Tibial nerve (tissue), 4 donors: ENCODE data around the gene ERN1. TPM values are rescaled to one million over a fixed set of nuclear protein-coding genes. Genes with fewer than 3 reads are reported as not detected.
A peak's percentile ranks its signal among the peaks of the same experiment; 100 is the strongest.

Source experiments
- DNase-seq, 2 donors: peaks; one replicate each; pipeline ENCODE4 v3.0.0-alpha.2; 2019; ENCODE audit warnings: low spot score in 2 of 2
- H3K27ac ChIP-seq, 4 donors: fragments of 200-600 bp; sonication (generic) in 3 of 4; one replicate each; pipeline ENCODE4 v1.5.1; 2017 to 2019; ENCODE audit warnings: mild to moderate bottlenecking in 1 of 4
- H3K27me3 ChIP-seq, 2 donors: fragments of 200-600 bp; sonication (generic) in 1 of 2; one replicate each; pipeline versions ENCODE4 v1.5.1 to v1.6.0; 2017 to 2019
- H3K36me3 ChIP-seq, 3 donors: fragments of 200-600 bp; sonication (generic); one replicate each; pipeline ENCODE4 v1.5.1; 2018 to 2019
- H3K4me1 ChIP-seq, 4 donors: fragments of 200-600 bp; sonication (generic) in 3 of 4; one replicate each; pipeline ENCODE4 v1.5.1; 2017 to 2019
- H3K4me3 ChIP-seq, 4 donors: fragments of 200-600 bp; sonication (generic) in 3 of 4; one replicate each; pipeline ENCODE4 v1.5.1; 2017 to 2019; ENCODE audit warnings: mild to moderate bottlenecking in 1 of 4, moderate library complexity in 1 of 4
- H3K9me3 ChIP-seq, 4 donors: fragments of 200-600 bp; sonication (generic) in 3 of 4; one replicate each; pipeline ENCODE4 v1.5.1; 2017 to 2019
- CTCF ChIP-seq, 5 experiments: fragments of 200-600 bp in 3 of 5; fragments of 450-650 bp in 2 of 5; sonication (generic) in 3 of 5; IDR thresholded peaks; one replicate each; pipeline ENCODE4 v1.5.1; 2016 to 2019; ENCODE audit warnings: antibody characterized with exemption in 5 of 5, mild to moderate bottlenecking in 3 of 5, moderate library complexity in 2 of 5
- EP300 ChIP-seq, 2 donors: sonication (generic); formaldehyde crosslinking; IDR thresholded peaks; one replicate each; pipeline ENCODE4 v1.6.1; 2017; ENCODE audit warnings: antibody characterized with exemption in 2 of 2, mild to moderate bottlenecking in 1 of 2
- POLR2A ChIP-seq, 2 donors: fragments of 450-650 bp; IDR thresholded peaks; one replicate each; pipeline ENCODE4 v1.6.1; 2017; ENCODE audit warnings: antibody characterized with exemption in 2 of 2, mild to moderate bottlenecking in 2 of 2, moderate library complexity in 2 of 2
- WGBS, 2 donors: methylation state at CpG; one replicate each; pipeline ENCODE4 v1.1.5; 2018; 5-methylcytosine and 5-hydroxymethylcytosine counted together
- total RNA-seq, 4 donors: library from RNA; depleted of rRNA; stranded (reverse); fragments of >200 nt; gene quantifications; one replicate each; pipeline ENCODE4 v1.1.0, GENCODE V29; 2016

Gene ERN1
- total RNA-seq, 4 donors from 2014 or later, result 8.7 to 17.7 (median 13.5) TPM

DNA sequence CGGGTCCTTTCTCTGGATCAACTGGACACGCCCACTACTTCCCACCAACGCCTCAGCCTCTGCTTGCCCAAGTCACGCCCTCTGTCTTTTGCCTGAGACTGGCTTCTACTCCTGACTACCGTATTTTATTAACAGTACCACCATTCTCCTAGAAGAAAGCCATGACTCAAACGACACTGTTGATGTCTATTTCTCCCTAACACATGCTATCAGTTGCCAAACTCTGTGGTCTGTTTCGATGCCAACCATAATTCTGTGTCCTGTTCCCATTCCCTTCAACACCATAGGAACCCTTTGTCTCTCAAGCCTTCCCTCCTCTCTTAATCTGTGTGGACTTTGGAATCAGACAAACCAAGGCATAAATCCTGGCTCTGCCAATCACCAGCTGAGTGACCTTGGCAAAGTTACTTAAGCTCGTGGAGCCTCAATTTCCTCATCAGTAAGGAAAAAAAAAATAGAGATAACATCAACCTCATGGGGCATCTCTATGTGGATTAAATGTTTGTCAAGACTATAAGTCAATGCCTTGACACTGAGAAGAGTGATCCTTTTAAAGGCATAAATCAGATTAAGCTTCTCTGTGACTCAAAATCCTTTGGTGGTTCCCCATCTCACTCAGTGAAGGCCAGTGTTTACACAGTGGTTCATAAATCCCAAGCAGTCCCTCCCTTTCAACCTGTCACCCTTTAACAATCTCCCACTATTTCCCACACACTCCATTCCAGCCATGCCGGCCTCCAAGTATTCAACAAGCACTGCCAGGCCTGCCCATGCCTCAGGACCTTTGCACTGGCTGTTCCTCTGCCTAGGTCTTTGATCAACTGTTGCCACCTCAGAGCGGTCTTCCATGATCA, 45.6 kb downstream of the ERN1 start:
- H3K27ac ChIP-seq, result peak overlapping the region in 1 of 4 donors; percentile 58
- peaks cover 0 to 3% (median 0%) of the 10 kb centered on the region in 3 donors for H3K36me3 ChIP-seq
- DNase-seq, result no peak
- H3K4me3 ChIP-seq, result no peak overlapping the region
- no peaks in the 10 kb centered on the region for H3K9me3 ChIP-seq
- 35 to 38% methylated on average over 10 of the region's 10 CpGs for WGBS, 2 donors
- no peak for TF ChIP-seq EP300 (IDR thresholded peaks at IDR 0.05)
- TF ChIP-seq CTCF (IDR thresholded peaks at IDR 0.05), result no peak
- TF ChIP-seq POLR2A (IDR thresholded peaks at IDR 0.05), result no peak
- H3K4me1 ChIP-seq, result peaks cover 0 to 37% (median 16%) of the 10 kb centered on the region in 4 donors
- H3K27me3 ChIP-seq, result no peaks in the 10 kb centered on the region

DNA sequence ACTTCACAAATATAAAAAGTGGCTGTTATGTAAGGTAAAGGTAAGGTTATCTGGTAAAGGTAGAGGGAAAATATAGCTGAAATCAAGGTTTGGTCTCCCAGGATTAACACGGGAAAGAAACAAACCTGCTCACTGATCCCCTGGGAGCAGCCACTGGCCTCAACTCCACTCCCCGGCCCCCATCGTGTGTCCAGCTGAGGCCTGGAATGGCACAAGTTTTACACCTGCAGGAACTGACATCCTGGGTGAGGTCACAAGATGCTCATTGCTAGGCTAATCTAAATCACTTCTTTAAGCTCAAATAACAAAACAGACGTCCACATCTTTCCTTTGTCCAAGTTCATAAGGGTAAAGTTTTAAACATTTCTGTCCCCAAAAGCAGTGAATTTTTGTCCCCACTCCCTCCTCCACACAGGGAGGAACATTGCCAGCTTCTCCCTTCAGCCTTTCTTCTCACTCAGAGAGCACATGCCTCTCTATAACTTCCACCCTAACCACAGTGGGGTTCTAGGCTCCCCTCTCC, 46.3 kb downstream of the ERN1 start:
- Histone ChIP-seq H3K27ac (peak overlapping the region in 1 of 4 donors; percentile 58), H3K9me3 (no peaks in the 10 kb centered on the region), H3K27me3 (no peaks in the 10 kb centered on the region), H3K36me3 (peaks cover 0 to 10% (median 0%) of the 10 kb centered on the region in 3 donors), H3K4me1 (peaks cover 0 to 37% (median 16%) of the 10 kb centered on the region in 4 donors), H3K4me3 (no peak overlapping the region)
- no peak for DNase-seq
- no peak for TF ChIP-seq POLR2A (IDR thresholded peaks at IDR 0.05)
- no peak for TF ChIP-seq CTCF (IDR thresholded peaks at IDR 0.05)
- no peak for TF ChIP-seq EP300 (IDR thresholded peaks at IDR 0.05)
- WGBS, 2 donors, result 61% methylated on average over 4 of the region's 4 CpGs

- Histone ChIP-seq H3K9me3 (no peaks in the 10 kb centered on the region), H3K4me1 (peaks cover 0 to 37% (median 16%) of the 10 kb centered on the region in 4 donors), H3K36me3 (peaks cover 0 to 15% (median 0%) of the 10 kb centered on the region in 3 donors), H3K27ac (no peak overlapping the region), H3K27me3 (no peaks in the 10 kb centered on the region), H3K4me3 (no peak overlapping the region)
- WGBS, 2 donors, result 77 to 84% methylated on average over 3 of the region's 3 CpGs
- no peak for DNase-seq
- TF ChIP-seq CTCF (IDR thresholded peaks at IDR 0.05) (no peak), POLR2A (IDR thresholded peaks at IDR 0.05) (no peak), EP300 (IDR thresholded peaks at IDR 0.05) (no peak)
These were observed 46.9 kb downstream of the ERN1 start for GRCh38 chr17:64083093-64083492.

DNA sequence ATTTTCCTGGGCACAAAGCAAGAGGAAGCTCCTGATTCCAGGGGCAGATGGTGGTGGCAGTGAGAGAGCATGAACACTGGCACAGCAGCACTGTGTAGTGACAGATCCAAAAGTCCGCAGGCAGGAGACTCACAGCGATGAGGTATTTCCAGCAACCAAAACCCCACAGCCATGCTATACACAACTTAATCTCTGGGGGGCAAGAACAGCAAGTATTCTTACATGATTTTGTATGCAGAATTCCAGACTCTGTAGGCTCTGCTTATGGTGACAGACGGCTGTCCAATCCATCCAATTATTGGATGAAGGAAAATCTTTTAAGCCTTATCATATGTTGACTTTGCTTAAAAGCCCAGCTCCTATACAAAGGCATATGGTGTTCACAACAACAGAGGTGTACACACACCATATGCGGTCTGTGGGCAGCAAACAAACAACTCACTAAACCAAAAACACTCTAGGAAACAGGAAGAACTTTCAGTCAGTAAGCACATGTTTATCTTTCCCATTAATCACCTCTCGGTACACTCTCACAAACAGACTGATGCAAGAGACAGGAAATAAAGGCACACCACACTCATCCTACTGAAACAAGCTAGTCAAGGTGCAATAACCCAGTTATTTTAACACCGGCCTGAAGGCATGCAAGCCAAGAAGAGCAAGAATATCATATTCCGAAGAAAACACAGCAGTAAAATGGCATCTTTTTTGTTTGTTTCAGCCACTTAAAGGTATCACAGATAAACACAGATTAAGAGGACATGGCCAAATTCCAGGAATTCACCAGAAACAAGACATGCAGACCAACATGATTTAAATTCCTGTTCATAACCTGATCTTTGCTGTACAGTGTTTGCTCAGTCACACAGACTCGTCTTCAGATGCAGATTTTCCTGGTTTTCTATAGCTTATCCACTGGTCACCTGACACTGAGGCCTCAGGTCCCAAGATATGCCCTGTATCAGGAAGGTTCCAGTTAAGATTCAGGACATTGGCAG, 47.8 kb downstream of the ERN1 start:
- H3K4me3 ChIP-seq, result no peak overlapping the region
- peaks cover 0 to 37% (median 16%) of the 10 kb centered on the region in 4 donors for H3K4me1 ChIP-seq
- no peaks in the 10 kb centered on the region for H3K27me3 ChIP-seq
- H3K9me3 ChIP-seq, result no peaks in the 10 kb centered on the region
- WGBS, 2 donors, result 65 to 66% methylated on average over 8 of the region's 8 CpGs
- peaks cover 0 to 20% (median 0%) of the 10 kb centered on the region in 3 donors for H3K36me3 ChIP-seq
- no peak overlapping the region for H3K27ac ChIP-seq
- no peak for TF ChIP-seq EP300 (IDR thresholded peaks at IDR 0.05)
- no peak for DNase-seq

DNA sequence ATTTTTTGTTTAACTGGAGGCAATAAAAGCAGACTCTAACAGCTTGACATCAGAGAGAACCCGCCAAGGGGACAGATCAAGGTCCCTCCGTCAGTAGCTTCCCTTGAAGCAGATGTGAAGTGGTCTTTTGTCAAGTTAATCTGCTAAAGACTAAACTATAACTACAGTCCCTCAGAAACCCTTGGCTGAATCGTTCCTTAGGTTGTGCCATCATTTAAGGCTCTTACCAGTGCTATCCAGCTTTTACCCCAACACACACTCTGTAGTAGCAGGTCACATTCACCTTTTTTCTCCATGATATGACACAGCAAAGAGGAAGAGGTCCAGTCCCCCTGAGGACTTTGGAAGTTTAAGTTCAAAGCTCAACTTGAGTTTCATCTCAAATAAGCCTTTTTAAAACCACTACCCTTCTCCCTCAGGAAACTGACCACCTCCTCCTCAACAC, 49.7 kb downstream of the ERN1 start:
- Histone ChIP-seq H3K27ac (no peak overlapping the region), H3K4me1 (peaks cover 0 to 35% (median 16%) of the 10 kb centered on the region in 4 donors), H3K36me3 (peaks cover 0 to 20% (median 0%) of the 10 kb centered on the region in 3 donors), H3K9me3 (no peaks in the 10 kb centered on the region), H3K4me3 (no peak overlapping the region), H3K27me3 (no peaks in the 10 kb centered on the region)
- DNase-seq, result no peak
- 67 to 82% methylated on average over 3 of the region's 3 CpGs for WGBS, 2 donors
- no peak for TF ChIP-seq POLR2A (IDR thresholded peaks at IDR 0.05)
- TF ChIP-seq CTCF (IDR thresholded peaks at IDR 0.05), result no peak
- TF ChIP-seq EP300 (IDR thresholded peaks at IDR 0.05), result no peak
